Measurements from ENCODE around the gene PSKH1. TPM values are rescaled to one million over a fixed set of nuclear protein-coding genes. Genes with fewer than 3 reads are reported as not detected.
"Not testable (repeated sequence)": the region's sequence is repeated elsewhere in the genome, so short reads cannot be mapped to it uniquely, and the experiment has no call there.

The PSKH1 gene
- total RNA-seq, 1 donor from 2014 or later = 27.4 TPM

GRCh38 chr16:67864044-67864443 is 29.0 kb upstream of the PSKH1 start:
- DNase-seq (ENCODE audit: low spot score); ATAC-seq; intact Hi-C loops (cut with DNase I): not testable (repeated sequence)

GRCh38 chr16:67864594-67864993 is 28.5 kb upstream of the PSKH1 start:
- DNase-seq (ENCODE audit: low spot score) = no peak
- intact Hi-C loops (cut with DNase I) = no loop called here

GRCh38 chr16:67865318-67865717 is 27.7 kb upstream of the PSKH1 start:
- ATAC-seq (peak; percentile 7), DNase-seq (ENCODE audit: low spot score) (no peak)
- intact Hi-C loops (cut with DNase I) = no loop called here

More at GRCh38 chr16:67864594-67864993, 28.5 kb upstream of the PSKH1 start:
- no peak for ATAC-seq

GRCh38 chr16:67868290-67868689 is 24.8 kb upstream of the PSKH1 start:
- intact Hi-C loops (cut with DNase I) = no loop called here
- ATAC-seq (no peak), DNase-seq (ENCODE audit: low spot score) (no peak)

- ATAC-seq = no peak
- intact Hi-C loops (cut with DNase I) = no loop called here
- DNase-seq (ENCODE audit: low spot score) = no peak
These were observed 23.4 kb upstream of the PSKH1 start for GRCh38 chr16:67869653-67870052.

DNA sequence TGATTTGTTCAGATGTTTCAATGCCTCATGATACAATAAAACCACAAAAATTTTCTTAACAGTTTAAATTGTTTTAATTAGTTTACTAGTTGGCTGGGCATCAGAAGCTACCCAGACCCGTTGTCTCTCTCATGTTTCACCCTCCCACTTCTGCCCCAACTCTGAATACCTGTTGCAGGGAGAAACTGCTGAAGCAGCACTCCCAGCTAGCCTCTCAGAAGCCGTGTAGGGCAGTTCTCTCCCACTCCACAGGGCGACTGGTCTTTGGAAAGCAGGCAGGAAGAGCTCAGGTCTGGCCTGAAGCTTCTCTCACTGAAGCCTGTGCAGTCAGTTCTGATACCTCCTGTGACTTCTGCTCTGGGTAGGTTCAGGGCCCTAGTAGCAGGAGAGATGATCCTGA is 21.8 kb upstream of the PSKH1 start:
- ATAC-seq = no peak
- DNase-seq (ENCODE audit: low spot score) = no peak
- intact Hi-C loops (cut with DNase I) = no loop called here

GRCh38 chr16:67872131-67872630 is 20.9 kb upstream of the PSKH1 start:
- intact Hi-C loops (cut with DNase I) = no loop called here
- peak; percentile 5 for ATAC-seq
- no peak for DNase-seq (ENCODE audit: low spot score)

GRCh38 chr16:67872631-67873434 is 20.2 kb upstream of the PSKH1 start, which contains the start of gene EDC4:
EDC4 (plus strand) TSS chr16:67873052; CDS start chr16:67873262, 210 bp downstream.
- ATAC-seq (peak; percentile 89), DNase-seq (ENCODE audit: low spot score) (peak; percentile 88)
- intact Hi-C loops (cut with DNase I) = no loop called here

- peak; percentile 6 for ATAC-seq
- intact Hi-C loops (cut with DNase I) = no loop called here
- no peak for DNase-seq (ENCODE audit: low spot score)
These were observed 19.4 kb upstream of the PSKH1 start for GRCh38 chr16:67873435-67874370.

GRCh38 chr16:67874372-67874771 is 18.7 kb upstream of the PSKH1 start:
- DNase-seq (ENCODE audit: low spot score) (no peak), ATAC-seq (no peak)
- intact Hi-C loops (cut with DNase I) = no loop called here

GRCh38 chr16:67877064-67877463 is 16.0 kb upstream of the PSKH1 start:
- DNase-seq (ENCODE audit: low spot score) (no peak), ATAC-seq (no peak)
- intact Hi-C loops (cut with DNase I) = no loop called here

DNA sequence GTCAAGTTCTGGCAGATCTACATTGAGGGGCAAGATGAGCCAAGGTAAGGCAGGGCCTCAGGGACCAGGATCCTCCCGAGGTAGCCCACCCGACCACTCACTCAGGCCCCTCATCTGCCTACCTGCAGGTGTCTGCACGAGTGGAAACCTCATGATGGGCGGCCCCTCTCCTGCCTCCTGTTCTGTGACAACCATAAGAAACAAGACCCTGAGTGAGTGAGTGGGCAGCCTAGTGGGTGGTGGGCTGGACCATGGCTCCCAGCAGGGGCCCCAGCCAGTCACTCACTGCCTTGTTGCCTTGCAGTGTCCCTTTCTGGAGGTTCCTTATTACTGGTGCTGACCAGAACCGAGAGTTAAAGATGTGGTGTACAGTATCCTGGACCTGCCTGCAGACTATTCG is 14.8 kb upstream of the PSKH1 start:
- intact Hi-C loops (cut with DNase I) = no loop called here
- DNase-seq (ENCODE audit: low spot score) = no peak
- no peak for ATAC-seq

DNA sequence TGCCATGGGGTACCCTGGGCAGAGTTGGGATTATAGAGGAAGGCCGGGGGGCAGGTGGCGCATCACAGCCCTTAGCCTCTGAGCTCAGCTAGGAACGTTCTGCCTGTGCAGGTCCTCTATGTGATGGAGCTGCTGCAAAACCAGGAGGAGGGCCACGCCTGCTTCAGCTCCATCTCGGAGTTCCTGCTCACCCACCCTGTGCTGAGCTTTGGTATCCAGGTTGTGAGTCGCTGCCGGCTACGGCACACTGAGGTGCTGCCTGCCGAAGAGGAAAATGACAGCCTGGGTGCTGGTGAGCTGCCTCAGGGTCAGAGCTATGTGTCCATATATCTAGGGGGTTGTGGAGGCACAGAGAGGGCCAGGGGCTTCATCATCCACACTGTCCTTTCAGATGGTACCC is 14.2 kb upstream of the PSKH1 start:
- intact Hi-C loops (cut with DNase I) = no loop called here
- ATAC-seq (no peak), DNase-seq (ENCODE audit: low spot score) (no peak)

GRCh38 chr16:67879462-67879861 is 13.6 kb upstream of the PSKH1 start:
- no peak for ATAC-seq
- intact Hi-C loops (cut with DNase I) = no loop called here
- no peak for DNase-seq (ENCODE audit: low spot score)

DNA sequence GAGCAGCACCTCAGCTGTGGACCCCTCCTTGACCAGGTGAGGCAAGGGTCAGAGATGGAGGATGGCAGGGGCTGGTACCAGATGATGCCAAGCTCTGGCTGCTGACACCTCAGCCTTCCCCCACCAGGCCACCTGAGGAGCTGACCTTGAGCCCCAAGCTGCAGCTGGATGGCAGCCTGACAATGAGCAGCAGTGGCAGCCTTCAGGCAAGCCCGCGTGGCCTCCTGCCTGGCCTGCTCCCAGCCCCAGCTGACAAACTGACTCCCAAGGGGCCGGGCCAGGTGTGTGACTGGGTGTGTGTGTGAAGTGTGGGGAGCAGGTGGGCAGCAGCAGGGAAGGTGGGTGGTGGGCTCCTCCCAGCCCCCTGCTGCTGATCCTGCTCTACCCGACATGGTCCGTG is 13.1 kb upstream of the PSKH1 start:
- intact Hi-C loops (cut with DNase I) = loop anchor here (5.0 kb wide), 1 partner anchor 47 kb away; no protein-coding TSS in a partner anchor
- no peak for DNase-seq (ENCODE audit: low spot score)
- no peak for ATAC-seq

DNA sequence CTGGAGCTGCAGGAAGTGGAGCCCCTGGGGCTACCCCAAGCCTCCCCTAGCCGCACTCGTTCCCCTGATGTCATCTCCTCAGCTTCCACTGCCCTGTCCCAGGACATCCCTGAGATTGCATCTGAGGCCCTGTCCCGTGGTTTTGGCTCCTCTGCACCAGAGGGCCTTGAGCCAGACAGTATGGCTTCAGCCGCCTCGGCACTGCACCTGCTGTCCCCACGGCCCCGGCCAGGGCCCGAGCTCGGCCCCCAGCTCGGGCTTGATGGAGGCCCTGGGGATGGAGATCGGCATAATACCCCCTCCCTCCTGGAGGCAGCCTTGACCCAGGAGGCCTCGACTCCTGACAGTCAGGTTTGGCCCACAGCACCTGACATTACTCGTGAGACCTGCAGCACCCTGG is 12.5 kb upstream of the PSKH1 start:
- DNase-seq (ENCODE audit: low spot score) = no peak
- intact Hi-C loops (cut with DNase I) = loop anchor here (5.0 kb wide), 1 partner anchor 47 kb away; no protein-coding TSS in a partner anchor
- no peak for ATAC-seq

- intact Hi-C loops (cut with DNase I) = loop anchor here (5.0 kb wide), 1 partner anchor 46 kb away; no protein-coding TSS in a partner anchor
- ATAC-seq (no peak), DNase-seq (ENCODE audit: low spot score) (no peak)
These were observed 11.4 kb upstream of the PSKH1 start for GRCh38 chr16:67881621-67882161.

DNA sequence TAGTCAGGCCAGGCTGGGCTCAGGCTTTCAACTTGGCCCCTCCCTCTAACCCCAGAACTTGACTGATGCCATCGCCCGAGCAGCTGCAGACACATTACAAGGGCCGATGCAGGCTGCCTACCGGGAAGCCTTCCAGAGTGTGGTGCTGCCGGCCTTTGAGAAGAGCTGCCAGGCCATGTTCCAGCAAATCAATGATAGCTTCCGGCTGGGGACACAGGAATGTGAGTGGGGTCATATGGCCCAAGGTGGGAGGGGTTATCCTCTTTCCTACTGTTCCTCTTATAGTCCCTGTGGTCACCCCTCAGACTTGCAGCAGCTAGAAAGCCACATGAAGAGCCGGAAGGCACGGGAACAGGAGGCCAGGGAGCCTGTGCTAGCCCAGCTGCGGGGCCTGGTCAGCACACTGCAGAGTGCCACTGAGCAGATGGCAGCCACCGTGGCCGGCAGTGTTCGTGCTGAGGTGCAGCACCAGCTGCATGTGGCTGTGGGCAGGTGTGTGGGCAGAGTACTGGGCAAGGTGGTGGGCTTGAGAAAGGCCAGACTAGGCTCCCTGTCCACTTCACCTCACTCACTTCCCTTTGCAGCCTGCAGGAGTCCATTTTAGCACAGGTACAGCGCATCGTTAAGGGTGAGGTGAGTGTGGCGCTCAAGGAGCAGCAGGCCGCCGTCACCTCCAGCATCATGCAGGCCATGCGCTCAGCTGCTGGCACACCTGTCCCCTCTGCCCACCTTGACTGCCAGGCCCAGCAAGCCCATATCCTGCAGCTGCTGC is 10.5 kb upstream of the PSKH1 start:
- DNase-seq (ENCODE audit: low spot score) (no peak), ATAC-seq (no peak)
- intact Hi-C loops (cut with DNase I) = loop anchor here (5.0 kb wide), 1 partner anchor 45 kb away; no protein-coding TSS in a partner anchor
